Coronary artery (tissue), 2 donors: ENCODE data around the gene NEK2.

ENCODE experiments used
- DNase-seq: peaks from one replicate; pipeline ENCODE4 v3.0.0-alpha.2; 2017; ENCODE audit warnings: low spot score
- H3K27ac ChIP-seq, 2 donors: fragments of 200-600 bp; sonication (generic); one replicate each; pipeline ENCODE4 v1.5.1; 2016 to 2019
- H3K4me3 ChIP-seq: fragments of 200-600 bp; sonication (generic); 2 replicates; pipeline ENCODE4 v1.5.1; 2016; ENCODE audit warnings: mild to moderate bottlenecking, moderate library complexity
- CTCF ChIP-seq: fragments of 200-600 bp; sonication (generic); IDR thresholded peaks from one replicate; pipeline ENCODE4 v1.5.1; 2019; ENCODE audit warnings: antibody characterized with exemption

NEK2 gene

GRCh38 chr1:211713231-211713630 is 37.8 kb upstream of the NEK2 start:
- no peak for DNase-seq
- no peak overlapping the region for H3K4me3 ChIP-seq
- no peak overlapping the region for H3K27ac ChIP-seq
- no peak for TF ChIP-seq CTCF

GRCh38 chr1:211711315-211711705 is 35.9 kb upstream of the NEK2 start:
- no peak for DNase-seq
- H3K27ac ChIP-seq: no peak overlapping the region
- no peak overlapping the region for H3K4me3 ChIP-seq
- no peak for TF ChIP-seq CTCF

GRCh38 chr1:211710566-211711314 is 35.3 kb upstream of the NEK2 start:
- no peak overlapping the region for H3K27ac ChIP-seq
- no peak for TF ChIP-seq CTCF
- H3K4me3 ChIP-seq: no peak overlapping the region
- no peak for DNase-seq

GRCh38 chr1:211708926-211709325 is 33.5 kb upstream of the NEK2 start:
- H3K4me3 ChIP-seq: no peak overlapping the region
- DNase-seq: no peak
- no peak for TF ChIP-seq CTCF
- H3K27ac ChIP-seq: no peak overlapping the region

GRCh38 chr1:211708006-211708405 is 32.6 kb upstream of the NEK2 start:
- Histone ChIP-seq H3K4me3 (no peak overlapping the region), H3K27ac (no peak overlapping the region)
- DNase-seq: no peak
- no peak for TF ChIP-seq CTCF

GRCh38 chr1:211705467-211706091 is 30.2 kb upstream of the NEK2 start:
- DNase-seq: no peak
- TF ChIP-seq CTCF: no peak
- H3K27ac ChIP-seq: no peak overlapping the region
- H3K4me3 ChIP-seq: no peak overlapping the region

GRCh38 chr1:211704543-211704942 is 29.1 kb upstream of the NEK2 start:
- H3K4me3 ChIP-seq: no peak overlapping the region
- no peak for DNase-seq
- no peak overlapping the region for H3K27ac ChIP-seq
- TF ChIP-seq CTCF: no peak
